NOMO-1 (cell line): ENCODE data around the gene HSD17B8.

ENCODE experiments used
- DNase-seq, 2 experiments: peaks; one replicate each; lab custom pipeline; 2025; ENCODE audit not compliant: unreplicated experiment in 2 of 2; lab: John Stamatoyannopoulos, UW

The HSD17B8 gene

DNA sequence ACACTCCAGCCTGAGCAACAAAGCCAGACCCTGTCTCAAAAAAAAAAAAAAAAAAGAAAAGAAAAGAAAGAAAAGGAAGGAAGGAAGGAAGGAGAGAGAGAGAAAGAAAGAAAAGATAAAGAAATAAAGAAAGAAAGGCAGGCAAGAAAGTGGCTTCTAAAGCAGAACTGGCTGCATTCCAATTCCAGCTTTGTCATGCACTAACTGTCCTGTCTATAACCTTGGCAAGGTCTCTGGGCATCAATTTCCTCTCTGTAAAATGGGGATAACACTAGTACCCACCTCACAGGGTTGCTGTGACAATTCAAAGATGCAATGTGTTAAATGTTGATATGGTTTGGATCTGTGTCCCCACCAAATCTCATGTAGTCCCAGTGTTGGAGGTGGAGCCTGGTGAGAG is 31.9 kb downstream of the HSD17B8 start:
- DNase-seq: no peak

DNA sequence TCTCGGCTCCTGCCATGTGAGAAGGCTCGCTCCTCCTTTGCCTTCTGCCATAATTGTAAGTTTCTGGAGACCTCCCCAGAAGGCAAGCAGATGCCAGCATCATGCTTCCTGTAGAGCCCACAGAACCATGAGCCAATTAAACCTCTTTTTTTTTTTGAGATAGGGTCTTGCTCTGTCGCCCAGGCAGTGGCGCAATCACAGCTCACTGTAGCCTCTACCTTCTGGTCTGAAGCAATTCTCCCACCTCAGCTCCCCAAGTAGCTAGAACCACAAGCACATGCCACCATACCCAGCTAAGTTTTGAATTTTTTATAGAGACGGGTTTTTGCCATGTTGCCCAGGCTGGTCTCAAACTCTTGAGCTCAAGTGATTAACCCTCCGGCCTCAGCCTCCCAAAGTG is 32.4 kb downstream of the HSD17B8 start:
- no peak for DNase-seq

DNA sequence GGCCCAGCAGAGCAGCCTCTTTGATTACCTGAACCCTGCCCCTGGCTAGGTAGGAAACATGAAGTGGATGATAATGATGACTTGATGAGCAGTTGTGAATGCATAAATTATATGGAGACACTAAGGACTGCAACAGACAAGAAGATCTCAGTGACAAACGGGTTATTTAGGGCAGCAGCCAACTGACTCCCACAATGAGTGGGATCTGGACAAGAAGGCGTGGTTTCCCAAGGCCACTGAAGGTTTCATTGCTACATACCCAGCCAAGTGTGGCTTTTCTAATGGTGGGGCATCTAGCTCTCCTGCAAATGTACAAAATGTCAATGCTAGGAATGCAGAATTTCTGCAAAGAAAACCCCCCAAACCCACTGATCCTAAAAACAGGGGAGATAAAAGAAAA is 33.3 kb downstream of the HSD17B8 start:
- DNase-seq: no peak

DNA sequence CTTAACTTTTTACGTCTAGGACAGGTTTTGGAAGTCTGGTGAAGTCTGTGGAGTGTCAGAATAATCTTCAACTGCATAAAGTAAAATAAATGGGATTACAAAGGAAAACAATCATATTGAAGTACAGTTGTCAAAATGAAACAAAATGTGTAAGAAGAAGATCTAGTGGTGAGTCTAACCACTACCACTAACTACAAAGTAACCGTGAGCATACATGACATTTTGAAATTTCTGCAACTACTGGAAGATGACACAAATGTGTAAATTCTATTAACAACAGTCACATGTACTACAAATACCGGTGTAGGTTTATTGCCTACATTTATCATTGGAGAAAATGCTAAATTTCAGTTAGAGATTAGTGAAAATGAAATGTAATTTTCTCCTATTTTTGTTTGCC is 37.5 kb downstream of the HSD17B8 start:
- DNase-seq: no peak

DNA sequence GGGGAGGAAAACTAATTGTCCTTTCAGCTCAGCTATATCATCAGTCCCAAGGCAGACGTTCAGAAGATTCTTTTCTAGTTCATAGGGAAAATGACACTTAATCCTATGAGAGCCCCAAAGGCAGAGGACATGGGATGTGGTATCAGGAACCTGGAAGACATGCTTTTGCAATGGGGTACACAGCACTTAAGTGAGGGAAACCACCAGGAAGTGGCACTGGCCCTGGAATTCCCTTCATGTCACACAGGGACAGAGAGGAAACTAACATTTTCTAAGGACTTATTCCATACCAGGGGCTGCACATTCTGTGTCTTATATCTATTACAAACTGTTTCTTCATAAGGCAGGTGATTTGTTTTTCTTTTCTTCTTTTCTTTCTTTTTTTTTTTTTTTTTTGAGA is 39.0 kb downstream of the HSD17B8 start:
- DNase-seq: no peak

DNA sequence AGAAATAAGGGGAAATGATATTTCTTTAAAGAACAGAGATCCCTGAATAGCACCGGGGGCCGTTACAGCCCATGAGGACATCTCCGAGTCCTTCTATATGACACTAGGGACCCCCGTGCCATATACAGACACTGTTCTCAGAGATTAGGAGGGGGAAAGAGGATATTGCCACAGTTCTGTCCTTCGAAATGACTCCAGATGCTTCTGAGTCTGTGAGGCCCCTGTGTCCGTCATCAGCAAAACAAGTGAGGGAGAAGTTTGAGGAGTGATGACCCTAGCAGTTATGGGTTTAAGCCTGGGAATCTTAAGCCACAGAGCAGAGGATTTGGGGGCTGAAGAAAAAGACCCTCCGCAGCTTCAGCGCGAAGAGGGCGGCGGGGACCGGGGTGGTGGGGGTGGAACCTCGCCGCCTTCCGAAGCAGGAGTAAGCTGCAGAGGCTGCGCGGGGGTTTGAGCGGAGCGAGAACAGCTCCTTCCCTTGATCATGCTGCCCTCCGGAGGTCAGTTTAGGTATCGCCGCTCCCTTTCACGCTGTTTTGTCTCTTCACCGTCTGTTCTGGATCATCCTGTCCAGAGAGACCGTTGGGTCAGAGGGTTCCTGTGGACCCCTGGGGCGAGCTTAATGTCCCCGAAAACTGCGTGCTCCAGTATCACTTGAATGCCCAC is 43.7 kb downstream of the HSD17B8 start:
- DNase-seq: peak; percentile 41 to 76

DNA sequence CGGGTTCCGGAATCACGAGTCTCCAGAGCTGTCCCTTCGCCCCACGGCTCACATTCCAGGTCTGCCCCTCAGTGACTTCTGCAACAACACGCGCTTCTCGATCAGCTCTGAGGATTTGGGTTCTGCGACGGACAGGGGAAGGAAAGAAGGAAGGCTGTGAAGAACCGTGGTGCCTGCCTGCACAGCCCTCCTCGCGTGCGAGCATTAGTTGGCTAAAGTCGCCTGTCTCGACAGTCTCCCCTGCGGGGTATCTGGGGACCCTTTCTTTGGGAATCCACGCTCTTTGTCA is 44.1 kb downstream of the HSD17B8 start:
- DNase-seq: peak in 1 of 2 experiments; percentile 70

DNA sequence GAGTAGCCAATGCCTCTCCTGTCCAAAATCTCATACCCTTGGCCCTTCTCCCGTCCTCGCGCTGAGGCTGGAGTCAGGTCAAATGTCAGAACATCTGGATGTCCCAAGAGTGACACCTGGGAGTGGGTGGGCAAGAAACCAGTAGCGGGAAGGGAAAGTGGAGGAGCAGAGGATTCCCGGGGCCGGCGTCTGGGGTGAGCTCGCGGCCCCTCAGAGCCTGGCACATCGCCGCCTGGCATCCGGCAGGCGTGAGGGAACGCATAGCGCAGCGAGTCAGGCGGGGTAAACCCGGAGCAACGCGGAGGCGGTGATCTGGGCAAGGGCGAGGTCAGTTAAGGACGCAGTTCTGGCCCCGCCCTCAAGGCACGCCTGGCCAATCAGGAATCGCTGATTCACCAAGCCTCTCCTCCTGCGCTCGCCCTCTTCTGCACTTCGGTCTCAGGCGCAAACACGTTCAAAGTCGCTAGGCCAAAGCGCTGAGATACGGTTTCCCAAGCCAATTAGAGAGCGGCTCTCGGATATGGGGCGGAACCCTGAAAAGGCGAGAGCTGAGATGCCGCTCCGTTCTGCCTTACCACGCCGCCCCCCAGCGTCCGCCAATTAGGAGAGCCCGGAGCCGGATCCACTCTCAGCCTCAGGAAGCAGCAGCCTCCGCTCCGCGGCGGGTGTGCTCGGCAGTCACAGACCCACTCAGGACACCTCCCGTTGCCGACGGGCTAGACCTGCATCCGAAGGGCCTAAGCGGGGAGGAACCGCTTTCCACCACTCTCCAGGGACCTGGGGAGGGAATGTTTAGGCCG is 44.7 kb downstream of the HSD17B8 start:
- DNase-seq: peak; percentile 100

DNA sequence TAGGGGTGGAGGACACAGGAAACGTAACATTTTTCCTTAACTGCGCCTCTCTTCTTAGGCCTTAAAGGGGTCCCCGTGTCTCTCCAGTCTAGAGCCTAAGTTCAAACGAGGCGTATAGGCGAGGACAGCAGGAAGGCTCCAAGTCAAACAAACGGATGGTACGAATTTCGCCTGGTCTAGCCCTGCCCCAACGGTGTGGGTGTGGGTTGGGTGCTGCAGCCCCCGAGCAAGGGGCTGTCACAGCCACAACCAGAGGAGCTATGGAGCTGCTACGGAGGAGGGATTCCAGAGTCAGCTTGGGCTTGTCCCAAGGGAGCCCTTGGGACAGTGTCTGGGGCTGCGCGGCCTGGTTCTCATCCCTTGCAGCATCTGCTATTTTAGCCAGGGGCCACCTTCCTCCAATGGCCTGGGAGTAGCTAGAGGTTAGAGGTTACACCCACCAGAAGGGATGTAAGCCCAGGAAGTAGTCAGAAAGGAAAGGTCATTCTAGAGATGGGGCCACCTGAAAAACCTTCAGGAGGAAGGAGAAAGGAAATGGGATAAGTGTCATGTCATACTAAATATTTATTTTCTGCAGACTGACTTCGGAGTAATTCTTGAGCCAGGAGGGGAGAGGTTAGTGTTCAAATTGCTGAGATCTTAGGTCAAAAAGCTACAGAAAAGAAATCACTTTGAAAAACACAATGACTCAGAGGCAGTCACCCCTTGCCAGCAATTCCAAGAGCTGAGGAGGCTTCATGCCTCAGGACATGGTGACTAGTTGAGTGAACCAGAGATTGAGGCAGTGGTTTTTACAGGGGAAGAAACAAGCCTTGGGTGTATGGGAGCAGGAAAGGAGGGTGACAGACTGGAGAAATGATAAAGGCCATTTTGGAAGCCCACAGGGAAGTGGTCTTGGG is 45.5 kb downstream of the HSD17B8 start:
- DNase-seq: no peak

DNA sequence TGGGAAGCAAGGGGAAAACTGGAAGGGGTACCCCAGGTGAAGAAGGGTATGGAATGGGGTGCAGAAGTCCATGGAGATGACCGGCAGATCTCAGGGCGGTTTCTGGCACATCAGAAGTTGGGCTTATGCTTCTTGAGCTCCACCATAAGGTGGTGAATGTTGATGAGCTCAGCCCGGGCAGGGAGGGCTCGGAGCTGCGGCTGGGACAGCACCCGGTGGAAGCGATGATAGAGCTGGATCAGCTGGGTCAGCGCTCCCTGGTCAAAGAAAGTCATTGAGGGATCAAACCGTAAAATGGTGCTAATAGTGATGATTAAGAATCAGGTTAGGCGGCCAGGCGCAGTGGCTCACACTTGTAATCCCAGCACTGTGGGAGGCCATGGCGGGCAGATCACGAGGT is 46.3 kb downstream of the HSD17B8 start:
- DNase-seq: no peak

DNA sequence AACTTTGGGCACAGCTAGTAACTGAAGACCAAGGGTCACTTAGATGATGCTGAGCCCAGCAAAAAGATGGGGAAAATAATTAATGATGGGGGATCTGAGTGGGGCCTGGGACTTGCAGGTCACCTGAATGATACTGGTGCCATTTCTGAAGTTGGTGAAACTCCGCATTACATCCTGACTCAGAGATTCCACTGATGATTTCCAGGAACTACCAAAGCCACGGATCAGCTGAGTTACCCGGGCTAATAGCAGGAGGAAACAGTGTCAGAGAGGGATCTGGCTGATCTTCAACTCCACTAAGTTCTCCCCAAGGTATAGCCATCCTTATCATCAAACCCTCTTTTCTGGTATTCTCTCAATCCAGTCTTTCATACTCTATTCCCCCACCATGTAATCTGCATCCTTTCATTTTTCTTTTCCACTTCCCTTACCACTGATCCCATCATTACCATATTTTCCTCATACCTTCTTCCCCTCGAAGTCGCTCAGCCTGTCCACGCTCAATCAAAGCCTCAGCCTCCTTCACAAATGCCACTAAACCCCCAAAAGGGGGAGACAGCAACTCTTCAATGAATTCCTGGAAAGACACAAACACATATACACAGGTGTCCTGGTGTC is 47.0 kb downstream of the HSD17B8 start:
- no peak for DNase-seq

DNA sequence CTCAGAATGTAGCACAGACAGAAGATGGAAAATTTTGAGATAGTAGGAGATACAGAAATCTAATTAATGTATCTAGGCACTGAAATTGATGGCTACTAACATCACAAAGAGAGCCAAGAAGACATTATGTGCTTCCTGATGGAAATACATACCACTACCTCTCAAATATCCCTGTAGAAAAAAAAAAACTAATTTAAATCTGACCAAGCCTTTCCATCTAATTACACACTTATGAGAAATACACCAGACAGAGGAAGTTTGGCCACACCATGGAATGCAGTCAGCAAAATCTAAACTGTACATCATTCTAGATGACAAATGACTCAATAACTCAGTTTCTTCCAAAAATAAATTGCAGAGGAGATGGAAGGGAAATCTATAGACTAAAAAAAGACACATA is 48.3 kb downstream of the HSD17B8 start:
- DNase-seq: no peak

DNA sequence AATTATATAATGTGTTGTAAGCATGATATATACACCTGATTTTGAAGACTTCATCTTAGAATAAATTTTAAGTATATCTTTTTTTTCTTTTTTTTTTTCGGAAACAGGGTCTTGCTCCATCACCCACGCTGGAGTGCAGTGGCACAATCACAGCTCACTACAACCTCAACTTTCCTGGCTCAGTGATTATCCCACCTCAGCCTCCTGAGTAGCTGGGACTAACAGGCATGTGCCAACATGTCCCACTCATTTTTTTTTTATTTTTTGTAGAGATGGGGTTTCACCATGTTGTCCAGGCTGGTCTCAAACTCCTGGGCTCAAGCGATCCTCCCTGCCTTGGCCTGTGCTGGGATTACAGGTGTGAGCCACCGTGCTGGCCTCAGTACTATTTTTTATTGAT is 50.1 kb downstream of the HSD17B8 start:
- DNase-seq: no peak
